K562 (cell line): ENCODE measurements around the gene DNAJC12. TPM values are rescaled to one million over a fixed set of nuclear protein-coding genes. Genes with fewer than 3 reads are reported as not detected.

Experiments
- ASH1L ChIP-seq: fragments of 450-650 bp; IDR thresholded peaks from 2 replicates; pipeline ENCODE4 v1.6.1; 2018; ENCODE audit warnings: borderline replicate concordance, mild to moderate bottlenecking, low read depth; ENCODE audit not compliant: partially characterized antibody
- BCL6 ChIP-seq: fragments of 250-450 bp; sonication (Bioruptor Pico); IDR thresholded peaks from 2 replicates; pipeline ENCODE4 v1.4.0; 2020
- BCOR ChIP-seq: fragments of 450-650 bp; IDR thresholded peaks from 2 replicates; pipeline ENCODE4 v1.6.1; 2016
- BRD4 ChIP-seq: fragments of 200-600 bp; sonication (generic); IDR thresholded peaks from 2 replicates; pipeline ENCODE4 v1.6.1; 2017; ENCODE audit warnings: inconsistent platforms
- DIDO1 ChIP-seq: fragments of 450-650 bp; IDR thresholded peaks from 2 replicates; pipeline ENCODE4 v1.6.1; 2016; ENCODE audit warnings: low read depth, missing biosample characterization, missing genetic modification characterization
- E2F6 ChIP-seq, 2 experiments: IDR thresholded peaks; 2 replicates each; pipeline ENCODE4 v1.6.1; 2011; ENCODE audit warnings: borderline replicate concordance in 1 of 2, control low read depth in 1 of 2, low read depth in 1 of 2, low read length in 1 of 2, mild to moderate bottlenecking in 1 of 2, mixed read lengths in 1 of 2, moderate library complexity in 1 of 2; ENCODE audit not compliant: insufficient read depth in 1 of 2, insufficient read length in 1 of 2, poor library complexity in 1 of 2, severe bottlenecking in 1 of 2; ENCODE audit errors: extremely low read depth in 1 of 2
- FOXJ2 ChIP-seq: fragments of 200-800 bp; sonication (Bioruptor generic); IDR thresholded peaks from 2 replicates; pipeline ENCODE4 v1.6.1; 2016; ENCODE audit warnings: missing genetic modification characterization, missing compliant biosample characterization
- GABPB2 ChIP-seq: fragments of 250-450 bp; sonication (Bioruptor Pico); conservative IDR thresholded peaks from 2 replicates; pipeline ENCODE4 v1.5.1; 2021; ENCODE audit warnings: mild to moderate bottlenecking
- MCM2 ChIP-seq: fragments of 450-650 bp; IDR thresholded peaks from 2 replicates; pipeline ENCODE4 v1.6.1; 2017; ENCODE audit warnings: low read depth, mild to moderate bottlenecking
- NR2C1 ChIP-seq, 2 experiments: fragments of 450-650 bp; IDR thresholded peaks; 2 replicates each; pipeline ENCODE4 v1.6.1; 2017; ENCODE audit warnings: mild to moderate bottlenecking in 2 of 2, antibody characterized with exemption in 1 of 2, inconsistent platforms in 1 of 2, missing compliant biosample characterization in 1 of 2, missing genetic modification characterization in 1 of 2
- NR2F6 ChIP-seq: fragments of 450-650 bp; formaldehyde crosslinking; IDR thresholded peaks from 2 replicates; pipeline ENCODE4 v1.4.0; 2020; ENCODE audit warnings: mild to moderate bottlenecking
- PML ChIP-seq: IDR thresholded peaks from 2 replicates; pipeline ENCODE4 v1.6.1; 2012; ENCODE audit warnings: low read length, inconsistent platforms
- POLR2AphosphoS5 ChIP-seq: IDR thresholded peaks from 2 replicates; pipeline ENCODE4 v1.6.1; 2011; ENCODE audit warnings: mild to moderate bottlenecking, low read depth, low read length, moderate library complexity; ENCODE audit not compliant: control insufficient read depth, insufficient read depth
- RCOR1 ChIP-seq, 2 experiments: IDR thresholded peaks; 2 replicates each; pipeline ENCODE4 v1.6.1; 2012; ENCODE audit warnings: low read depth in 2 of 2, low read length in 2 of 2, borderline replicate concordance in 1 of 2, improper control_type of control experiment in 1 of 2
- TCF7 ChIP-seq: sonication (generic); IDR thresholded peaks from 2 replicates; pipeline ENCODE4 v1.6.1; 2016; ENCODE audit warnings: antibody characterized with exemption, borderline replicate concordance
- TEAD2 ChIP-seq: fragments of 450-650 bp; IDR thresholded peaks from 2 replicates; pipeline ENCODE4 v1.6.1; 2016; ENCODE audit warnings: missing genetic modification characterization, control low read depth, missing compliant biosample characterization
- TGIF2 ChIP-seq: sonication (generic); formaldehyde crosslinking; IDR thresholded peaks from 2 replicates; pipeline ENCODE4 v1.8.1; 2022; ENCODE audit warnings: mild to moderate bottlenecking, missing genetic modification reagents, moderate library complexity
- YY1 ChIP-seq, 3 experiments: IDR thresholded peaks; 2 replicates each; pipeline ENCODE4 v1.6.1; 2011; ENCODE audit warnings: low read length in 2 of 3, mild to moderate bottlenecking in 2 of 3, moderate library complexity in 2 of 3, borderline replicate concordance in 1 of 3, control low read depth in 1 of 3, low read depth in 1 of 3; ENCODE audit not compliant: insufficient read depth in 3 of 3, insufficient replicate concordance in 2 of 3, control insufficient read depth in 1 of 3, insufficient read length in 1 of 3; ENCODE audit errors: extremely low read depth in 1 of 3
- ZBED1 ChIP-seq: IDR thresholded peaks from 2 replicates; pipeline ENCODE4 v1.6.1; 2014
- ZKSCAN3 ChIP-seq: fragments of 250-450 bp; sonication (Bioruptor Pico); IDR thresholded peaks from 2 replicates; pipeline ENCODE4 v1.4.0; 2020
- ZNF184 ChIP-seq: sonication (generic); formaldehyde crosslinking; IDR thresholded peaks from 2 replicates; pipeline ENCODE4 v1.5.0; 2020; ENCODE audit warnings: missing genetic modification reagents
- ZNF24 ChIP-seq: fragments of 450-650 bp; IDR thresholded peaks from 2 replicates; pipeline ENCODE4 v1.6.1; 2016
- ZNF3 ChIP-seq: fragments of 250-450 bp; sonication (Bioruptor Pico); IDR thresholded peaks from 2 replicates; pipeline ENCODE4 v1.5.0; 2021; ENCODE audit warnings: mild to moderate bottlenecking, moderate library complexity
- ZNF584 ChIP-seq: fragments of 200-800 bp; sonication (Bioruptor generic); IDR thresholded peaks from 2 replicates; pipeline ENCODE4 v1.6.1; 2016; ENCODE audit warnings: low read depth, mild to moderate bottlenecking, missing genetic modification characterization, missing compliant biosample characterization
- polyA plus RNA-seq, 8 experiments: library from polyadenylated mRNA; depleted of rRNA in 4 of 8; stranded (reverse) in 5 of 8; unstranded in 3 of 8; fragments of >200 nt; fragmentation: Nextera tagmentation in 2 of 8; fragmentation: Illumina TruSeq in 1 of 8; extraction: Ambion mirVana in 2 of 8; extraction: Trizol in 1 of 8; gene quantifications; 2 replicates each; pipeline versions ENCODE4 v1.2.1 to v1.2.3, GENCODE V29; 2011 to 2014; ENCODE audit warnings: inconsistent platforms in 1 of 8, missing spikeins in 1 of 8
- total RNA-seq, 7 experiments: library from RNA; depleted of rRNA in 6 of 7; stranded (reverse); fragments of >200 nt in 6 of 7; fragmentation: Illumina TruSeq in 2 of 7; extraction: Trizol in 2 of 7; gene quantifications; 2 replicates each; pipeline versions ENCODE4 v1.2.1 to v1.2.3, GENCODE V29; 2011 to 2021; ENCODE audit warnings: low replicate concordance in 1 of 7
- TF ChIP-seq, protein P1 (sequence below): fragments of 250-450 bp; sonication (Bioruptor Pico); IDR thresholded peaks from 2 replicates; pipeline ENCODE4 v1.8.0; 2022; ENCODE audit warnings: inconsistent platforms, mild to moderate bottlenecking, moderate library complexity, borderline replicate concordance
- TF ChIP-seq, protein P2 (sequence below): fragments of 450-650 bp; IDR thresholded peaks from 2 replicates; pipeline ENCODE4 v1.6.1; 2014; ENCODE audit warnings: low read depth, mild to moderate bottlenecking, moderate library complexity, borderline replicate concordance

Gene DNAJC12
- total and polyA plus RNA-seq, 9 of the 15 experiments (the other 6 are each of a cell fraction or from before 2014, with no cell fraction given): 7.4 to 95.9 (median 68.5) TPM

DNA sequence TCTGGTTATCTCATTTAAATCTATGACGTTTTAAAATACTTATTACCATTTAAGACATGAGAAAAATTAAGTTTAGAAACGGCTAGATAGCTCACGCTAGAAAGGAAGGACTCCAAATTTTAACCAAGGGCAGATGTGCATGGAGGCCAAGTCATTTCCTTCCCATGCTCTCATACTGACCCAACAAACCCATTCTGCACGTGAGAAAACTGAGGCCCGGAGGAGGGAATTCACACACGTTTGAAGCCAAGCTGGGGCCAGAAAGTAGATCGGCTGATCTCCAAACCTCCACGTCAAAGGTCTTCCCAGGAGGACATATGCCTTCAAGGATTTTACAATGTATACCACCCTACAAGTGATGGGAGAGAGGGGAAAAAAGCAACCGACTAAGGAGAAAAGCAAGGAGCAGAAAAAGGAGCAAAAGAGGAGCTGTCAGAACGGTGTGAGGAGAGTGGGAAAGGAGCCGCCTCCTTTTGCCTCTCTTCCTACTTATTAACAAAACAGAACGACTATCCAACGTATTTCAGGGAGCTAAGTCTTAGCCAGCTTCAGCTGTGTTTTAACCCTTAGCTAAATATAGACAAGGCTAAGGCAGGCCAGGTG is 45.8 kb upstream of the DNAJC12 start (continued):
- TF ChIP-seq NR2F6: no peak
- TF ChIP-seq PML: no peak; the same call in 1 of the 2 replicates
- TF ChIP-seq ZKSCAN3 (CRISPR knock-in tag): no peak
- TF ChIP-seq NR2C1 (IDR thresholded peaks at IDR 0.05): no peak; the same call in 1 of the 2 replicates
- no peak for TF ChIP-seq NR2C1 (tag; IDR thresholded peaks at IDR 0.05)
- TF ChIP-seq MCM2: no peak
- TF ChIP-seq ZNF184 (CRISPR knock-in tag): no peak
- TF ChIP-seq TGIF2 (CRISPR knock-in tag): no peak
- no peak for TF ChIP-seq ZNF24
- TF ChIP-seq RCOR1 (IDR thresholded peaks at IDR 0.05; ENCODE audit: borderline replicate concordance in 1 of 2, low read depth in 2 of 2, low read length in 2 of 2): peak in 1 of 2 experiments; percentile 66; a peak in 2 of 4 replicates
- peak; percentile 95 for TF ChIP-seq BCOR
- TF ChIP-seq DIDO1 (tag): no peak
- peak; percentile 49; the same call in 1 of the 2 replicates for TF ChIP-seq ZNF584 (CRISPR knock-in tag)
- TF ChIP-seq ZNF3: no peak
- TF ChIP-seq TEAD2 (tag): no peak
- TF ChIP-seq POLR2AphosphoS5: no peak
- no peak for TF ChIP-seq GABPB2 (CRISPR knock-in tag)
- no peak for TF ChIP-seq FOXJ2 (tag)
- TF ChIP-seq TCF7: no peak
- no peak for TF ChIP-seq YY1 (IDR thresholded peaks at IDR 0.05; ENCODE audit: borderline replicate concordance in 1 of 3, control insufficient read depth in 1 of 3, extremely low read depth in 1 of 3, insufficient read depth in 3 of 3, insufficient read length in 1 of 3, insufficient replicate concordance in 2 of 3, low read depth in 1 of 3, low read length in 2 of 3)
- no peak for TF ChIP-seq ZBED1
- TF ChIP-seq BRD4: no peak
- TF ChIP-seq ASH1L: no peak
- TF ChIP-seq, protein P1, sequence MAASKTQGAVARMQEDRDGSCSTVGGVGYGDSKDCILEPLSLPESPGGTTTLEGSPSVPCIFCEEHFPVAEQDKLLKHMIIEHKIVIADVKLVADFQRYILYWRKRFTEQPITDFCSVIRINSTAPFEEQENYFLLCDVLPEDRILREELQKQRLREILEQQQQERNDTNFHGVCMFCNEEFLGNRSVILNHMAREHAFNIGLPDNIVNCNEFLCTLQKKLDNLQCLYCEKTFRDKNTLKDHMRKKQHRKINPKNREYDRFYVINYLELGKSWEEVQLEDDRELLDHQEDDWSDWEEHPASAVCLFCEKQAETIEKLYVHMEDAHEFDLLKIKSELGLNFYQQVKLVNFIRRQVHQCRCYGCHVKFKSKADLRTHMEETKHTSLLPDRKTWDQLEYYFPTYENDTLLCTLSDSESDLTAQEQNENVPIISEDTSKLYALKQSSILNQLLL (CRISPR knock-in tag): no peak
- TF ChIP-seq, protein P2, sequence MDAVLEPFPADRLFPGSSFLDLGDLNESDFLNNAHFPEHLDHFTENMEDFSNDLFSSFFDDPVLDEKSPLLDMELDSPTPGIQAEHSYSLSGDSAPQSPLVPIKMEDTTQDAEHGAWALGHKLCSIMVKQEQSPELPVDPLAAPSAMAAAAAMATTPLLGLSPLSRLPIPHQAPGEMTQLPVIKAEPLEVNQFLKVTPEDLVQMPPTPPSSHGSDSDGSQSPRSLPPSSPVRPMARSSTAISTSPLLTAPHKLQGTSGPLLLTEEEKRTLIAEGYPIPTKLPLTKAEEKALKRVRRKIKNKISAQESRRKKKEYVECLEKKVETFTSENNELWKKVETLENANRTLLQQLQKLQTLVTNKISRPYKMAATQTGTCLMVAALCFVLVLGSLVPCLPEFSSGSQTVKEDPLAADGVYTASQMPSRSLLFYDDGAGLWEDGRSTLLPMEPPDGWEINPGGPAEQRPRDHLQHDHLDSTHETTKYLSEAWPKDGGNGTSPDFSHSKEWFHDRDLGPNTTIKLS: no peak
- no peak for TF ChIP-seq BCL6 (CRISPR knock-in tag)
- peak in 1 of 2 experiments; percentile 72 for TF ChIP-seq E2F6 (IDR thresholded peaks at IDR 0.05; ENCODE audit: borderline replicate concordance in 1 of 2, extremely low read depth in 1 of 2, insufficient read depth in 1 of 2, insufficient read length in 1 of 2, low read depth in 1 of 2, low read length in 1 of 2, poor library complexity in 1 of 2, severe bottlenecking in 1 of 2)
